Neural progenitor cell (in vitro differentiated cells): ENCODE data around the gene FAM83E.

Experiments used
- CTCF ChIP-seq: fragments of 200-600 bp; sonication (generic); IDR thresholded peaks from 2 replicates; pipeline ENCODE4 v1.5.1; 2017; ENCODE audit warnings: antibody characterized with exemption, mild to moderate bottlenecking
- EZH2phosphoT487 ChIP-seq: fragments of 200-600 bp; sonication (generic); IDR thresholded peaks from 2 replicates; pipeline ENCODE4 v1.6.1; 2017; ENCODE audit warnings: antibody characterized with exemption

GRCh38 chr19:48595171-48595570, 19.7 kb downstream of the FAM83E start:
- TF ChIP-seq CTCF (no peak), EZH2phosphoT487 (no peak)
